Caco-2 (cell line): Measurements from ENCODE around the gene GEMIN5. TPM values are rescaled to one million over a fixed set of nuclear protein-coding genes. Genes with fewer than 3 reads are reported as not detected.
"Not testable (repeated sequence)": the region's sequence is repeated elsewhere in the genome, so short reads cannot be mapped to it uniquely, and the experiment has no call there.

ENCODE experiments used
- Bru-seq: library from RNA; stranded (reverse); fragments of 400-500 nt; gene quantifications from one replicate; lab custom pipeline; 2021; lab: Mats Ljungman, UMichigan
- BruChase-seq, 2 experiments: library from RNA; stranded (reverse); fragments of 400-500 nt; gene quantifications; one replicate each; lab custom pipeline; 2021; lab: Mats Ljungman, UMichigan
- BruUV-seq: library from RNA; stranded (reverse); fragments of 400-500 nt; replicated peaks from 2 replicates; lab custom pipeline; 2021; lab: Mats Ljungman, UMichigan
- CTCF ChIA-PET: fragments of 300-600 bp; sonication (Branson Sonifier 250); formaldehyde crosslinking; loops from one replicate; lab custom pipeline; 2022; ENCODE audit warnings: antibody characterized with exemption; lab: Charles Lee
- POLR2A ChIA-PET: fragments of 300-600 bp; sonication (Branson Sonifier 250); formaldehyde crosslinking; loops from one replicate; lab custom pipeline; 2022; ENCODE audit warnings: antibody characterized with exemption; lab: Charles Lee
- DNase-seq, 2 experiments: peaks; one replicate each; pipeline versions ENCODE4 v3.0.0 to v3.0.0-alpha.2; 2020 to 2022
- H3K27me3 ChIP-seq: replicated peaks from 2 replicates; pipeline ENCODE4 v1.6.0; 2011; ENCODE audit warnings: low read length; ENCODE audit not compliant: control insufficient read depth, insufficient read depth
- H3K36me3 ChIP-seq: 2 replicates; pipeline ENCODE4 v1.5.1; 2011; ENCODE audit warnings: low read length; ENCODE audit not compliant: control insufficient read depth, insufficient read depth
- H3K4me1 ChIP-seq: fragments of 250-450 bp; sonication (Bioruptor Pico); 2 replicates; pipeline ENCODE4 v1.5.1; 2020; ENCODE audit warnings: mild to moderate bottlenecking
- H3K4me3 ChIP-seq: 2 replicates; pipeline ENCODE4 v1.5.1; 2011; ENCODE audit warnings: low read depth, mild to moderate bottlenecking, control low read depth, low read length
- H3K9me3 ChIP-seq: fragments of 250-450 bp; sonication (Bioruptor Pico); 2 replicates; pipeline ENCODE4 v1.5.1; 2020; ENCODE audit warnings: mild to moderate bottlenecking, moderate library complexity
- H3K27ac Mint-ChIP-seq: one replicate; pipeline ENCODE4 v1.8.0; 2022; ENCODE audit warnings: mixed read lengths; ENCODE audit not compliant: unreplicated experiment
- H3K27me3 Mint-ChIP-seq: one replicate; pipeline ENCODE4 v1.8.0; 2022; ENCODE audit warnings: mixed read lengths; ENCODE audit not compliant: insufficient read depth, unreplicated experiment
- H3K36me3 Mint-ChIP-seq: one replicate; pipeline ENCODE4 v1.8.0; 2022; ENCODE audit warnings: mild to moderate bottlenecking, mixed read lengths; ENCODE audit not compliant: insufficient read depth, unreplicated experiment
- H3K4me1 Mint-ChIP-seq: one replicate; pipeline ENCODE4 v1.8.0; 2022; ENCODE audit warnings: low read depth, mixed read lengths; ENCODE audit not compliant: unreplicated experiment
- H3K4me3 Mint-ChIP-seq: one replicate; pipeline ENCODE4 v1.8.0; 2022; ENCODE audit warnings: mild to moderate bottlenecking, moderate library complexity, mixed read lengths; ENCODE audit not compliant: unreplicated experiment
- H3K9me3 Mint-ChIP-seq: one replicate; pipeline ENCODE4 v1.8.0; 2022; ENCODE audit warnings: mixed read lengths; ENCODE audit not compliant: unreplicated experiment
- intact Hi-C: fragments of 100-400 bp; cut with micrococcal nuclease; formaldehyde crosslinking; loops from one replicate; pipeline ENCODE4 v1.10.0; 2022; ENCODE audit not compliant: unreplicated experiment
- long read RNA-seq: library from polyadenylated mRNA; stranded (forward); transcript quantifications from one replicate; pipeline ENCODE4 v2.0.0, GENCODE V29; 2022
- total RNA-seq: library from RNA; stranded (reverse); gene quantifications from 2 replicates; pipeline ENCODE4 v1.2.3, GENCODE V29; 2022
- TF ChIP-seq, protein P1 (sequence below), 2 experiments: fragments of 200-600 bp in 1 of 2; IDR thresholded peaks; 1 replicate in 1 of 2; 2 replicates in 1 of 2; pipeline versions ENCODE4 v1.5.1 to v1.8.0; 2011 to 2022; ENCODE audit warnings: antibody characterized with exemption in 1 of 2, control low read depth in 1 of 2, inconsistent platforms in 1 of 2, low read depth in 1 of 2, low read length in 1 of 2, mild to moderate bottlenecking in 1 of 2, moderate library complexity in 1 of 2; ENCODE audit not compliant: insufficient read depth in 1 of 2, severe bottlenecking in 1 of 2, unreplicated experiment in 1 of 2

The GEMIN5 gene
- total RNA-seq (20.7 and 22.7 TPM in 2 replicates), Bru-seq, nascent RNA (percentile 75 among the genes with signal in this experiment), BruChase-seq, experiment 1, labeled RNA remaining after a 2-hour chase (percentile 76 among the genes with signal in this experiment), BruChase-seq, experiment 2, labeled RNA remaining after a 6-hour chase (percentile 74 among the genes with signal in this experiment)
- long read RNA-seq, full-length matches to known transcripts, result 13 of 21 reads
- long read RNA-seq, partial matches to known transcripts, result 2 of 21 reads
- long read RNA-seq, other reads (novel, unspliced or antisense), result 6 of 21 reads

- Mint-ChIP-seq H3K4me3 (peak within 1 kb of the TSS; percentile 95), H3K9me3 (no peaks in the 10 kb centered on the region), H3K4me1 (peaks cover 27% of the 10 kb centered on the region), H3K36me3 (peaks cover 19% of the 10 kb centered on the region), H3K27ac (peak within 1 kb of the TSS; percentile 88), H3K27me3 (no peaks in the 10 kb centered on the region)
- Histone ChIP-seq H3K36me3 (peaks cover 2% of the 10 kb centered on the region; the same call in 1 of the 2 replicates), H3K27me3 (no peaks in the 10 kb centered on the region), H3K4me1 (peaks cover 14% of the 10 kb centered on the region), H3K9me3 (no peaks in the 10 kb centered on the region), H3K4me3 (peak within 1 kb of the TSS; percentile 53)
- CTCF ChIA-PET, result no interaction called here
- intact Hi-C loops, result loop anchor here (2.0 kb wide), 1 partner anchor 81 kb away; no protein-coding TSS in a partner anchor
- TF ChIP-seq, protein P1, sequence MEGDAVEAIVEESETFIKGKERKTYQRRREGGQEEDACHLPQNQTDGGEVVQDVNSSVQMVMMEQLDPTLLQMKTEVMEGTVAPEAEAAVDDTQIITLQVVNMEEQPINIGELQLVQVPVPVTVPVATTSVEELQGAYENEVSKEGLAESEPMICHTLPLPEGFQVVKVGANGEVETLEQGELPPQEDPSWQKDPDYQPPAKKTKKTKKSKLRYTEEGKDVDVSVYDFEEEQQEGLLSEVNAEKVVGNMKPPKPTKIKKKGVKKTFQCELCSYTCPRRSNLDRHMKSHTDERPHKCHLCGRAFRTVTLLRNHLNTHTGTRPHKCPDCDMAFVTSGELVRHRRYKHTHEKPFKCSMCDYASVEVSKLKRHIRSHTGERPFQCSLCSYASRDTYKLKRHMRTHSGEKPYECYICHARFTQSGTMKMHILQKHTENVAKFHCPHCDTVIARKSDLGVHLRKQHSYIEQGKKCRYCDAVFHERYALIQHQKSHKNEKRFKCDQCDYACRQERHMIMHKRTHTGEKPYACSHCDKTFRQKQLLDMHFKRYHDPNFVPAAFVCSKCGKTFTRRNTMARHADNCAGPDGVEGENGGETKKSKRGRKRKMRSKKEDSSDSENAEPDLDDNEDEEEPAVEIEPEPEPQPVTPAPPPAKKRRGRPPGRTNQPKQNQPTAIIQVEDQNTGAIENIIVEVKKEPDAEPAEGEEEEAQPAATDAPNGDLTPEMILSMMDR (IDR thresholded peaks at IDR 0.05; ENCODE audit: insufficient read depth in 1 of 2, low read depth in 1 of 2, low read length in 1 of 2, severe bottlenecking in 1 of 2, unreplicated experiment in 1 of 2), result no peak
- POLR2A ChIA-PET, result interaction anchor here (0.6 to 1.4 kb wide), 4 partner anchors 8 to 291 kb away, joined by 3 to 5 read pairs (median 4); partner anchors contain the start of gene CNOT8
- peak; percentile 91 for DNase-seq
- no TSS peak for BruUV-seq
Measured at GRCh38 chr5:154937718-154938466, at the start of gene GEMIN5. TSS of gene GEMIN5 (minus strand) at chr5:154938211. CDS start at chr5:154938133, 78 bp downstream.

- no peak for DNase-seq
- no peaks in the 10 kb centered on the region for H3K9me3 Mint-ChIP-seq
- POLR2A ChIA-PET, result no interaction called here
- TF ChIP-seq, protein P1 (IDR thresholded peaks at IDR 0.05; ENCODE audit: insufficient read depth in 1 of 2, low read depth in 1 of 2, low read length in 1 of 2, severe bottlenecking in 1 of 2, unreplicated experiment in 1 of 2), result no peak
- no peaks in the 10 kb centered on the region for H3K4me1 Mint-ChIP-seq
- intact Hi-C loops, result no loop called here
- H3K36me3 Mint-ChIP-seq, result no peaks in the 10 kb centered on the region
- peaks cover 6% of the 10 kb centered on the region for H3K27me3 Mint-ChIP-seq
- H3K4me3 Mint-ChIP-seq, result no peak overlapping the region
- Histone ChIP-seq H3K27me3 (no peaks in the 10 kb centered on the region), H3K4me1 (no peaks in the 10 kb centered on the region), H3K9me3 (no peaks in the 10 kb centered on the region), H3K4me3 (no peak overlapping the region), H3K36me3 (no peaks in the 10 kb centered on the region)
- H3K27ac Mint-ChIP-seq, result no peak overlapping the region
- CTCF ChIA-PET, result interaction anchor here (0.6 kb wide), 1 partner anchor 1062 kb away, joined by 3 read pairs; no protein-coding TSS in a partner anchor
- BruUV-seq, result no TSS peak
Measured at GRCh38 chr5:154986151-154986550, 48.1 kb upstream of the GEMIN5 start.

- peaks cover 6% of the 10 kb centered on the region for H3K27me3 Mint-ChIP-seq
- no TSS peak for BruUV-seq
- no peaks in the 10 kb centered on the region for H3K9me3 Mint-ChIP-seq
- Histone ChIP-seq H3K36me3 (no peaks in the 10 kb centered on the region), H3K9me3 (no peaks in the 10 kb centered on the region), H3K4me3 (no peak overlapping the region), H3K4me1 (no peaks in the 10 kb centered on the region), H3K27me3 (no peaks in the 10 kb centered on the region)
- no peaks in the 10 kb centered on the region for H3K4me1 Mint-ChIP-seq
- DNase-seq, result no peak
- intact Hi-C loops, result no loop called here
- CTCF ChIA-PET, result no interaction called here
- no peaks in the 10 kb centered on the region for H3K36me3 Mint-ChIP-seq
- H3K4me3 Mint-ChIP-seq, result no peak overlapping the region
- H3K27ac Mint-ChIP-seq, result no peak overlapping the region
- TF ChIP-seq, protein P1 (IDR thresholded peaks at IDR 0.05; ENCODE audit: insufficient read depth in 1 of 2, low read depth in 1 of 2, low read length in 1 of 2, severe bottlenecking in 1 of 2, unreplicated experiment in 1 of 2), result no peak
- POLR2A ChIA-PET, result no interaction called here
Measured at GRCh38 chr5:154984946-154985516, 47.0 kb upstream of the GEMIN5 start.

DNA sequence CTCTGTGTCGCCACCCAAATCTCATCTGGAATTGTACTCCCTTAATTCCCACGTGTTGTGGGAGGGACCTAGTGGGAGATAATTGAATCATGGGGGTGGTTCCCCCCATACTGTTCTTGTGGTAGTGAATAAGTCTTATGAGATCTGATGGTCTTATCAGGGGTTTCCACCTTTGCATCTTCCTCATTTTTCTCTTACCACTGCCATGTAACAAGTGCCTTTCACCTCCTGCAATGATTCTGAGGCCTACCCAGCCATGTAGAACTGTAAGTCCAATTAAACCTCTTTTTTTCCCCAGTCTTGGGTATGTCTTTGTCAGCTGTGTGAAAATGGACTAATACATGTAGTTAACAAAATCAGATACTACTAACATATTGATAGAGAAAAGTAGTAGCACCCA, 40.3 kb upstream of the GEMIN5 start:
- H3K4me1 Mint-ChIP-seq, H3K27me3 Mint-ChIP-seq, H3K36me3 ChIP-seq, intact Hi-C loops, CTCF ChIA-PET, H3K4me3 ChIP-seq, H3K27me3 ChIP-seq, BruUV-seq, H3K9me3 Mint-ChIP-seq, H3K9me3 ChIP-seq, H3K36me3 Mint-ChIP-seq, DNase-seq, POLR2A ChIA-PET, H3K4me1 ChIP-seq, H3K27ac Mint-ChIP-seq, H3K4me3 Mint-ChIP-seq: not testable (repeated sequence)
